B cell (primary cell): Measurements from ENCODE around the gene PSAT1. TPM values are rescaled to one million over a fixed set of nuclear protein-coding genes. Genes with fewer than 3 reads are reported as not detected.

ENCODE experiments used
- ATAC-seq: fragments of 200-7000 bp; cut with Tn5 transposase; one replicate; pipeline ENCODE4 v1.10.0; 2021; ENCODE audit warnings: low read depth, mild to moderate bottlenecking, moderate number of reproducible peaks, moderate library complexity
- CTCF ChIA-PET: fragments of 350-600 bp; sonication (Branson Sonifier 250); formaldehyde crosslinking; loops from one replicate; lab custom pipeline; 2021; ENCODE audit warnings: antibody characterized with exemption, inconsistent platforms; lab: Charles Lee
- POLR2A ChIA-PET: fragments of 350-600 bp; sonication (Branson Sonifier 250); formaldehyde crosslinking; loops from one replicate; lab custom pipeline; 2021; ENCODE audit warnings: antibody characterized with exemption; lab: Charles Lee
- DNase-seq: peaks from one replicate; pipeline ENCODE4 v3.0.0; 2013
- H2AFZ ChIP-seq: 2 replicates; pipeline ENCODE4 v1.6.1; 2012; ENCODE audit warnings: mild to moderate bottlenecking, low read depth, low read length; ENCODE audit not compliant: insufficient read depth, poor library complexity, severe bottlenecking
- H3K27ac ChIP-seq, 2 donors: 1 replicate in 1 of 2; 2 replicates in 1 of 2; pipeline ENCODE4 v1.5.1; 2012 to 2013; ENCODE audit warnings: low read length in 2 of 2, mild to moderate bottlenecking in 2 of 2, moderate library complexity in 1 of 2
- H3K27me3 ChIP-seq, 4 experiments: fragments of 200-600 bp in 1 of 4; sonication (generic) in 1 of 4; replicated peaks in 1 of 4; 1 replicate in 2 of 4; 2 replicates in 2 of 4; pipeline versions ENCODE4 v1.6.1 to v1.7.0; 2013 to 2016; ENCODE audit warnings: low read length in 3 of 4, mild to moderate bottlenecking in 2 of 4, mixed read lengths in 1 of 4, moderate library complexity in 1 of 4; ENCODE audit not compliant: insufficient read depth in 4 of 4, control insufficient read depth in 3 of 4; ENCODE audit errors: control extremely low read depth in 1 of 4
- H3K36me3 ChIP-seq, 2 experiments: replicated peaks in 1 of 2; 1 replicate in 1 of 2; 2 replicates in 1 of 2; pipeline versions ENCODE4 v1.6.1 to v1.7.1; 2013; ENCODE audit warnings: low read length in 1 of 2; ENCODE audit not compliant: insufficient read depth in 2 of 2, control insufficient read depth in 1 of 2; ENCODE audit errors: control extremely low read depth in 1 of 2, extremely low read depth in 1 of 2
- H3K4me1 ChIP-seq, 2 donors: fragments of 200-600 bp in 1 of 2; sonication (generic) in 1 of 2; 1 replicate in 1 of 2; 2 replicates in 1 of 2; pipeline versions ENCODE4 v1.5.1 to v1.6.1; 2013 to 2017; ENCODE audit warnings: low read length in 2 of 2; ENCODE audit not compliant: control insufficient read depth in 2 of 2, insufficient read depth in 2 of 2
- H3K4me2 ChIP-seq: replicated peaks from 2 replicates; pipeline ENCODE3; 2012; ENCODE audit warnings: mild to moderate bottlenecking, low read depth, low read length; ENCODE audit not compliant: poor library complexity, severe bottlenecking
- H3K4me3 ChIP-seq, 5 experiments: fragments of 200-600 bp in 1 of 5; sonication (generic) in 1 of 5; 1 replicate in 3 of 5; 2 replicates in 2 of 5; pipeline versions ENCODE4 v1.5.1 to v1.7.0; 2011 to 2016; ENCODE audit warnings: low read length in 4 of 5, mild to moderate bottlenecking in 4 of 5, low read depth in 2 of 5, control low read depth in 1 of 5, moderate library complexity in 1 of 5; ENCODE audit not compliant: insufficient read depth in 1 of 5; ENCODE audit errors: control extremely low read depth in 1 of 5, extremely low read depth in 1 of 5
- H3K79me2 ChIP-seq: fragments of 200-600 bp; sonication (generic); one replicate; pipeline ENCODE4 v1.6.0; 2016; ENCODE audit warnings: low read length; ENCODE audit not compliant: control insufficient read depth, insufficient read depth
- H3K9ac ChIP-seq: fragments of 200-600 bp; sonication (generic); 2 replicates; pipeline ENCODE4 v1.6.1; 2017; ENCODE audit warnings: mild to moderate bottlenecking, low read length, moderate library complexity
- H3K9me3 ChIP-seq, 3 donors: one replicate each; pipeline versions ENCODE4 v1.6.1 to v1.7.1; 2013; ENCODE audit warnings: low read length in 2 of 3; ENCODE audit not compliant: control insufficient read depth in 2 of 3, insufficient read depth in 1 of 3; ENCODE audit errors: control extremely low read depth in 1 of 3
- H4K20me1 ChIP-seq: 2 replicates; pipeline ENCODE4 v1.6.0; 2012; ENCODE audit warnings: mild to moderate bottlenecking, low read length; ENCODE audit not compliant: insufficient read depth, control insufficient read depth, poor library complexity, severe bottlenecking
- H3K27ac Mint-ChIP-seq: one replicate; pipeline ENCODE4 v1.8.0; 2021; ENCODE audit warnings: mixed read lengths
- H3K27me3 Mint-ChIP-seq: one replicate; pipeline ENCODE4 v1.8.0; 2021; ENCODE audit warnings: mixed read lengths
- H3K4me1 Mint-ChIP-seq: one replicate; pipeline ENCODE4 v1.8.0; 2021; ENCODE audit warnings: mixed read lengths
- H3K4me3 Mint-ChIP-seq: one replicate; pipeline ENCODE4 v1.8.0; 2021; ENCODE audit warnings: mixed read lengths
- H3K9me3 Mint-ChIP-seq: one replicate; pipeline ENCODE4 v1.8.0; 2022; ENCODE audit warnings: mixed read lengths; ENCODE audit not compliant: insufficient read depth
- EZH2 ChIP-seq: IDR thresholded peaks from 2 replicates; pipeline ENCODE4 v1.6.1; 2012; ENCODE audit warnings: borderline replicate concordance, low read depth, mild to moderate bottlenecking, moderate library complexity, low read length; ENCODE audit not compliant: insufficient read depth, poor library complexity, severe bottlenecking
- WGBS: methylation state at CpG from one replicate; pipeline ENCODE4 v1.1.5; 2013; ENCODE audit warnings: missing lambda C conversion rate; ENCODE audit not compliant: insufficient coverage; 5-methylcytosine and 5-hydroxymethylcytosine counted together
- intact Hi-C: fragments of 100-400 bp; cut with micrococcal nuclease; formaldehyde crosslinking; loops from one replicate; pipeline ENCODE4 v1.10.0; 2022
- polyA plus RNA-seq: library from polyadenylated mRNA; depleted of rRNA; stranded (reverse); fragments of >200 nt; gene quantifications from 2 replicates; pipeline ENCODE4 v1.2.3, GENCODE V29; 2012
- total RNA-seq, 2 donors: library from RNA; stranded (reverse); fragments of 120-200 nt in 1 of 2; gene quantifications; 1 replicate in 1 of 2; 2 replicates in 1 of 2; pipeline versions ENCODE4 v1.2.3 to v1.2.4, GENCODE V29; 2013 to 2022
- TF ChIP-seq, protein P1 (sequence below): fragments of 200-600 bp; IDR thresholded peaks from one replicate; pipeline ENCODE4 v1.8.0; 2022; ENCODE audit warnings: antibody characterized with exemption, mild to moderate bottlenecking

Gene PSAT1
- total and polyA plus RNA-seq, 2 donors (not counting 1 experiment from before 2014, with no cell fraction given) = 0.61 to 5.0 TPM

DNA sequence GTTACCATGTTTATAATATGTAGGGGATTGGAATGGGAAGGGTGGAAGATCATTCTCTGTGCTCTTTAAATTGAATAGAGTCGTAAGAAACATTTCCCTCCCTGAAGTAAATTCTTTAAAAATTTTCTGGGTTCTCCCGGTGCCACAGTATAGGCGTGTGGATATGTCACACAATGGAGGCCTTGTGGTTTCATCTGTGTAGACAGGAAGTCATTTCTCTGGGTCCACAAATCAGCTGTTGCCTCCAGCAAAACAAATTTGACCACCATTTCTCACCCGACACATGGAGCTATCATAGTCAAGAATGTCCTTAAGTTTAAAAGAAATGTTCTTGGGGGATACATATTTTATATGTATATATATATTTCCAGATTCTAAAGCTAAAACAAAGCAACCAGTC lies 43.6 kb upstream of the PSAT1 start:
- Histone ChIP-seq H3K9ac (no peak overlapping the region), H3K9me3 (no peaks in the 10 kb centered on the region), H2AFZ (no peak overlapping the region), H3K27me3 (no peaks in the 10 kb centered on the region), H3K4me1 (no peaks in the 10 kb centered on the region), H3K79me2 (no peaks in the 10 kb centered on the region), H3K4me2 (no peak overlapping the region), H3K4me3 (no peak overlapping the region), H3K27ac (no peak overlapping the region), H3K36me3 (peaks cover 0 to 9% of the 10 kb centered on the region in 2 experiments), H4K20me1 (no peaks in the 10 kb centered on the region)
- Mint-ChIP-seq H3K4me3 (no peak overlapping the region), H3K27me3 (no peaks in the 10 kb centered on the region), H3K9me3 (no peaks in the 10 kb centered on the region), H3K27ac (no peak overlapping the region), H3K4me1 (no peaks in the 10 kb centered on the region)
- CTCF ChIA-PET = no interaction called here
- DNase-seq (no peak), ATAC-seq (no peak)
- POLR2A ChIA-PET = no interaction called here
- WGBS = no CpG with 5 or more reads among the region's 4 CpGs
- TF ChIP-seq EZH2 = no peak
- TF ChIP-seq, protein P1, sequence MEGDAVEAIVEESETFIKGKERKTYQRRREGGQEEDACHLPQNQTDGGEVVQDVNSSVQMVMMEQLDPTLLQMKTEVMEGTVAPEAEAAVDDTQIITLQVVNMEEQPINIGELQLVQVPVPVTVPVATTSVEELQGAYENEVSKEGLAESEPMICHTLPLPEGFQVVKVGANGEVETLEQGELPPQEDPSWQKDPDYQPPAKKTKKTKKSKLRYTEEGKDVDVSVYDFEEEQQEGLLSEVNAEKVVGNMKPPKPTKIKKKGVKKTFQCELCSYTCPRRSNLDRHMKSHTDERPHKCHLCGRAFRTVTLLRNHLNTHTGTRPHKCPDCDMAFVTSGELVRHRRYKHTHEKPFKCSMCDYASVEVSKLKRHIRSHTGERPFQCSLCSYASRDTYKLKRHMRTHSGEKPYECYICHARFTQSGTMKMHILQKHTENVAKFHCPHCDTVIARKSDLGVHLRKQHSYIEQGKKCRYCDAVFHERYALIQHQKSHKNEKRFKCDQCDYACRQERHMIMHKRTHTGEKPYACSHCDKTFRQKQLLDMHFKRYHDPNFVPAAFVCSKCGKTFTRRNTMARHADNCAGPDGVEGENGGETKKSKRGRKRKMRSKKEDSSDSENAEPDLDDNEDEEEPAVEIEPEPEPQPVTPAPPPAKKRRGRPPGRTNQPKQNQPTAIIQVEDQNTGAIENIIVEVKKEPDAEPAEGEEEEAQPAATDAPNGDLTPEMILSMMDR = no peak
- intact Hi-C loops = no loop called here

DNA sequence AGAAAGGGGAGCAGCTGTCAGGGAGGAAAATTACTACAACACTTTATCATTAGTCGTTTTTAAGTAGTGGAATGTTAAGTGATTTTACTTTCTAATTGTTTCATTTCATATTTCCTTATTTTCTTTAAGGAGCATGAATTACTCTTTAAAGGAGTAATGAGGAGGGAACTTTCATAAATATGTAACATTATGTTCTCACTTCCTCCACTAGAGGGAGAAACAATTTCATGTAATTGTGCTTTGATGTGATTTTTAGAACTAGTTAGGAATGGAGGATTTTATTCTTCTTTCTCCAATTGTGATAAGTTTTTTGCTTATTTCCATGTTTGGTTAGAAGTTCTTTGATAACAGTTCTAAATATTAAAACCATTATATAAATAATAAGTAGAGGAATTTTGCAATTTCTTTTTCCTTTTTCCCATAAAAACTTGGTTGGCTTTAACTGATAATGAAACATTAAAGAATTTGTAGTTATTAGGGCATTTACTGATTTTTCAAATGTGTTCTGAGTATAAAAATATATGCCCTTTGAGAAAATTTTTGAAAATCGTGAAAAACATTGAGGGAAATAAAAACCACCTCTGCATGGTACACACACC lies 35.4 kb upstream of the PSAT1 start:
- POLR2A ChIA-PET = interaction anchor here (0.7 kb wide), 1 partner anchor 29 kb away, joined by 3 read pairs; no protein-coding TSS in a partner anchor
- H3K27ac ChIP-seq = no peak overlapping the region
- Mint-ChIP-seq H3K4me1 (no peaks in the 10 kb centered on the region), H3K27ac (no peak overlapping the region), H3K4me3 (no peak overlapping the region), H3K27me3 (no peaks in the 10 kb centered on the region), H3K9me3 (no peaks in the 10 kb centered on the region)
- no peaks in the 10 kb centered on the region for H3K4me1 ChIP-seq
- H3K4me3 ChIP-seq = no peak overlapping the region
- no peaks in the 10 kb centered on the region for H3K9me3 ChIP-seq
- intact Hi-C loops = no loop called here
- TF ChIP-seq EZH2 = no peak
- TF ChIP-seq, protein P1 = peak; percentile 82
- H3K9ac ChIP-seq = no peak overlapping the region
- CTCF ChIA-PET = interaction anchor here (1.0 to 1.7 kb wide), 2 partner anchors 11 to 67 kb away, joined by 3 to 5 read pairs; no protein-coding TSS in a partner anchor
- no peak for ATAC-seq
- no CpG with 5 or more reads among the region's 2 CpGs for WGBS
- H3K79me2 ChIP-seq = no peaks in the 10 kb centered on the region
- H2AFZ ChIP-seq = no peak overlapping the region
- H3K27me3 ChIP-seq = no peaks in the 10 kb centered on the region
- no peaks in the 10 kb centered on the region for H4K20me1 ChIP-seq
- DNase-seq = peak; percentile 27
- H3K36me3 ChIP-seq = peaks cover 3 to 10% of the 10 kb centered on the region in 2 experiments
- no peak overlapping the region for H3K4me2 ChIP-seq
